ENCODE measurements around the gene XCL1.

DNA sequence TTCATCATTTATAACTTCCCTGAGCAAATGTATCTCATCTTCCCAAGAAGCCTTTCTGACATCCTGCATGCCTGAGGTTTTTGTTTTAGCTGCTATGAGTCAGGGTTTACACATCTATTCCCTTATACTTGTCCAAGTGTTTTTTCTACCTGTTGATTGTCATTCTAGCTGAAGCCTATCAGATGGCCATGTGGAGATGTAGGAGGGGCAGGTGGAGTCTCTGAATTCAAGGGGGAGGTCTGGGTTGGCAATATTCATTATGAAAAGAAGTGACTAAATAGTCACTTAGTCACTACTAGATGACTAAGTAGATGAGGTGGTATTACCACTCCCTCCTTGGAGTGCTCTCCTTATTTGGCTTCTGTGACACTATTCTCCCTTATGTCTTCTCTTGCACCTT is 52.4 kb downstream of the XCL1 start:
- TF ChIP-seq ARNT (IDR thresholded peaks at IDR 0.05) (no peak), SP1 (IDR thresholded peaks at IDR 0.05) (no peak), LEF1 (IDR thresholded peaks at IDR 0.05; ENCODE audit: borderline replicate concordance) (no peak)

Data from HEK293T (cell line).